Measurements from ENCODE around the gene ANKK1.
A peak's percentile ranks its signal among the peaks of the same experiment; 100 is the strongest.

Gene ANKK1

GRCh38 chr11:113417428-113417827 is 29.8 kb downstream of the ANKK1 start:
- in situ Hi-C loops (cut with MboI; ENCODE audit: low pct_unique_long_range_greater_than_20kb, low sequenced_read_pairs, unreplicated experiment): no loop called here
- DNase-seq (ENCODE audit: low spot score): peak; percentile 26

GRCh38 chr11:113419454-113420003 is 31.9 kb downstream of the ANKK1 start:
- no peak for DNase-seq (ENCODE audit: low spot score)
- in situ Hi-C loops (cut with MboI; ENCODE audit: low pct_unique_long_range_greater_than_20kb, low sequenced_read_pairs, unreplicated experiment): no loop called here
- TF ChIP-seq CTCF (IDR thresholded peaks at IDR 0.05; ENCODE audit: extremely low read depth, insufficient read depth, missing control alignments): no peak

More at GRCh38 chr11:113417428-113417827, 29.8 kb downstream of the ANKK1 start:
- TF ChIP-seq CTCF (IDR thresholded peaks at IDR 0.05; ENCODE audit: extremely low read depth, insufficient read depth, missing control alignments): no peak

- no peak for TF ChIP-seq CTCF (IDR thresholded peaks at IDR 0.05; ENCODE audit: extremely low read depth, insufficient read depth, missing control alignments)
- in situ Hi-C loops (cut with MboI; ENCODE audit: low pct_unique_long_range_greater_than_20kb, low sequenced_read_pairs, unreplicated experiment): no loop called here
Observed at GRCh38 chr11:113420808-113421207, 33.2 kb downstream of the ANKK1 start.

GRCh38 chr11:113426686-113427085 is 39.1 kb downstream of the ANKK1 start:
- in situ Hi-C loops (cut with MboI; ENCODE audit: low pct_unique_long_range_greater_than_20kb, low sequenced_read_pairs, unreplicated experiment): no loop called here
- DNase-seq (ENCODE audit: low spot score): no peak
- TF ChIP-seq CTCF (IDR thresholded peaks at IDR 0.05; ENCODE audit: extremely low read depth, insufficient read depth, missing control alignments): no peak

More at GRCh38 chr11:113420808-113421207, 33.2 kb downstream of the ANKK1 start:
- no peak for DNase-seq (ENCODE audit: low spot score)

- in situ Hi-C loops (cut with MboI; ENCODE audit: low pct_unique_long_range_greater_than_20kb, low sequenced_read_pairs, unreplicated experiment): no loop called here
- TF ChIP-seq CTCF (IDR thresholded peaks at IDR 0.05; ENCODE audit: extremely low read depth, insufficient read depth, missing control alignments): no peak
- DNase-seq (ENCODE audit: low spot score): no peak
Observed at GRCh38 chr11:113431746-113432145, 44.2 kb downstream of the ANKK1 start.

GRCh38 chr11:113435190-113435968 is 47.8 kb downstream of the ANKK1 start:
- no peak for TF ChIP-seq CTCF (IDR thresholded peaks at IDR 0.05; ENCODE audit: extremely low read depth, insufficient read depth, missing control alignments)
- no peak for DNase-seq (ENCODE audit: low spot score)
- in situ Hi-C loops (cut with MboI; ENCODE audit: low pct_unique_long_range_greater_than_20kb, low sequenced_read_pairs, unreplicated experiment): no loop called here
